GM12873 (cell line): ENCODE data around the gene ADD1.

Experiments used
- CTCF ChIP-seq: IDR thresholded peaks from 2 replicates; pipeline ENCODE4 v1.5.1; 2012; ENCODE audit warnings: low read depth, mild to moderate bottlenecking, moderate library complexity, low read length, control low read depth; ENCODE audit not compliant: insufficient read depth; ENCODE audit errors: missing control alignments

ADD1 gene

GRCh38 chr4:2944091-2944482 is 100.4 kb downstream of the ADD1 start:
- TF ChIP-seq CTCF: no peak

GRCh38 chr4:2944586-2945526 is 101.2 kb downstream of the ADD1 start:
- no peak for TF ChIP-seq CTCF

GRCh38 chr4:2946812-2947600 is 103.4 kb downstream of the ADD1 start:
- no peak for TF ChIP-seq CTCF

GRCh38 chr4:2947926-2948325 is 104.3 kb downstream of the ADD1 start:
- no peak for TF ChIP-seq CTCF

GRCh38 chr4:2948895-2949781 is 105.5 kb downstream of the ADD1 start:
- peak; percentile 61 for TF ChIP-seq CTCF

- TF ChIP-seq CTCF: no peak
These were observed 106.1 kb downstream of the ADD1 start for GRCh38 chr4:2949782-2950125.
